ENCODE data around the gene LPP. TPM values are rescaled to one million over a fixed set of nuclear protein-coding genes. Genes with fewer than 3 reads are reported as not detected.

The LPP gene
- total and polyA plus RNA-seq, 2 of the 13 experiments (the other 11 are each of a cell fraction or from before 2014, with no cell fraction given), result 19.2 to 29.9 TPM

DNA sequence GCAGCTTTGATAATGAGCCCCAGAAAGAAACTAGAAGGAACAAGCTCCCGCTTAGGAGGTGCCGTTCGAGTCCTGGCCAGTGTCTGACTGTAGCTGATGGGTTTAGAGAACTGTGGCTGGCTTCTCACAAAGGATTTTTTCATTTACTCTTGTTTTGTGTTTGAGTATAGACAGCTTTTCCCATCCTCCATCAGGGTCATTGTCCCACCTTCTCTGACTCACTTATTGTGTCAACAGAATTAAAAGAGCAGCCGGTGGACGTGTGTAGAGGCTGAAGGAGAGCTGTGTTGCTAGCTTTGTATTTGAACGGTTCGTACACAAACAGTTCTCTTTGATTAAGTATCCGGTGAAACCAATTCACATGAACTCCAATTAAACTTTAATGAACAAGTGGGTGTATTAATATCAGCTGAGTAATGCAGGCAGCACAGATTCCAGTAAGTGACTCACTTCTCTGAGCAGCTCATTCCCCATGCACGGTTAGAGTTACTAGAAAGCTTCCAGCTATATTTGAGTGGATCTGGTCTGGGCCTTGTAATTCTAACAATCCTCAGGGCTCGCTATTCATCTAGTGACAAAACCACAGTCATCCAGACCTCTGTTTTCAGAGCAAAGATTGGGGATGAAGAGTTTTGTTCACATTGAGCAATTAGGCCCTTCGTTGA, 141.0 kb downstream of the LPP start (continued):
- TF ChIP-seq, protein P1, sequence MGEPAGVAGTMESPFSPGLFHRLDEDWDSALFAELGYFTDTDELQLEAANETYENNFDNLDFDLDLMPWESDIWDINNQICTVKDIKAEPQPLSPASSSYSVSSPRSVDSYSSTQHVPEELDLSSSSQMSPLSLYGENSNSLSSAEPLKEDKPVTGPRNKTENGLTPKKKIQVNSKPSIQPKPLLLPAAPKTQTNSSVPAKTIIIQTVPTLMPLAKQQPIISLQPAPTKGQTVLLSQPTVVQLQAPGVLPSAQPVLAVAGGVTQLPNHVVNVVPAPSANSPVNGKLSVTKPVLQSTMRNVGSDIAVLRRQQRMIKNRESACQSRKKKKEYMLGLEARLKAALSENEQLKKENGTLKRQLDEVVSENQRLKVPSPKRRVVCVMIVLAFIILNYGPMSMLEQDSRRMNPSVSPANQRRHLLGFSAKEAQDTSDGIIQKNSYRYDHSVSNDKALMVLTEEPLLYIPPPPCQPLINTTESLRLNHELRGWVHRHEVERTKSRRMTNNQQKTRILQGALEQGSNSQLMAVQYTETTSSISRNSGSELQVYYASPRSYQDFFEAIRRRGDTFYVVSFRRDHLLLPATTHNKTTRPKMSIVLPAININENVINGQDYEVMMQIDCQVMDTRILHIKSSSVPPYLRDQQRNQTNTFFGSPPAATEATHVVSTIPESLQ (CRISPR knock-in tag; conservative IDR thresholded peaks at IDR 0.05), result no peak; the same call in 1 of the 2 replicates
- TF ChIP-seq, protein P2, sequence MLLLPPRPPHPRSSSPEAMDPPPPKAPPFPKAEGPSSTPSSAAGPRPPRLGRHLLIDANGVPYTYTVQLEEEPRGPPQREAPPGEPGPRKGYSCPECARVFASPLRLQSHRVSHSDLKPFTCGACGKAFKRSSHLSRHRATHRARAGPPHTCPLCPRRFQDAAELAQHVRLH (CRISPR knock-in tag; IDR thresholded peaks at IDR 0.05; ENCODE audit: borderline replicate concordance, low read depth), result peak; percentile 73
- peak; percentile 40; the same call in 1 of the 2 replicates for TF ChIP-seq CEBPB (IDR thresholded peaks at IDR 0.05; ENCODE audit: borderline replicate concordance, low read depth, low read length)
- TF ChIP-seq, protein P3, sequence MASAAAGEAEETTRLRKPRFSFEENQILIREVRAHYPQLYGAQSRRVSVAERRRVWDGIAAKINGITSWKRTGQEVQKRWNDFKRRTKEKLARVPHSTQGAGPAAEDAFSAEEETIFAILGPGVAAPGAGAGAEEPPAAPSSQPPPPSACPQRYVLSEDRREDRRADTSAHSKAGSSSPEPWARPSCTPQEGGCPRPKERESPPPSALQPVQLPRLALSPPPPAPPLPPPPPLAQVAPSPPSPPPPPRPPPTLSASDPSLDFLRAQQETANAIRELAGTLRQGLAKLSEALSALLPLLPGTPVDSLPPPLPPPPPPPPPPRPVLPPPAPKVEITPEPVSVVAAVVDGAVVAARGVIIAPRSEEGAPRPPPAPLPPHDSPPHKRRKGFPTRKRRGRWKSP (CRISPR knock-in tag; IDR thresholded peaks at IDR 0.05), result peak; percentile 50; the same call in 1 of the 2 replicates
- TF ChIP-seq, protein P4, sequence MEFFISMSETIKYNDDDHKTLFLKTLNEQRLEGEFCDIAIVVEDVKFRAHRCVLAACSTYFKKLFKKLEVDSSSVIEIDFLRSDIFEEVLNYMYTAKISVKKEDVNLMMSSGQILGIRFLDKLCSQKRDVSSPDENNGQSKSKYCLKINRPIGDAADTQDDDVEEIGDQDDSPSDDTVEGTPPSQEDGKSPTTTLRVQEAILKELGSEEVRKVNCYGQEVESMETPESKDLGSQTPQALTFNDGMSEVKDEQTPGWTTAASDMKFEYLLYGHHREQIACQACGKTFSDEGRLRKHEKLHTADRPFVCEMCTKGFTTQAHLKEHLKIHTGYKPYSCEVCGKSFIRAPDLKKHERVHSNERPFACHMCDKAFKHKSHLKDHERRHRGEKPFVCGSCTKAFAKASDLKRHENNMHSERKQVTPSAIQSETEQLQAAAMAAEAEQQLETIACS (CRISPR knock-in tag; IDR thresholded peaks at IDR 0.05), result no peak
- TF ChIP-seq KLF15 (CRISPR knock-in tag; IDR thresholded peaks at IDR 0.05; ENCODE audit: borderline replicate concordance), result no peak
- no peak for TF ChIP-seq HNRNPUL1 (IDR thresholded peaks at IDR 0.05; ENCODE audit: low read depth, low read length)
- no peak for TF ChIP-seq GPN1 (CRISPR knock-in tag; IDR thresholded peaks at IDR 0.05; ENCODE audit: borderline replicate concordance)
- peak; percentile 91; the same call in 1 of the 2 replicates for TF ChIP-seq ZNF749 (CRISPR knock-in tag; IDR thresholded peaks at IDR 0.05; ENCODE audit: borderline replicate concordance)
- TF ChIP-seq, protein P5, sequence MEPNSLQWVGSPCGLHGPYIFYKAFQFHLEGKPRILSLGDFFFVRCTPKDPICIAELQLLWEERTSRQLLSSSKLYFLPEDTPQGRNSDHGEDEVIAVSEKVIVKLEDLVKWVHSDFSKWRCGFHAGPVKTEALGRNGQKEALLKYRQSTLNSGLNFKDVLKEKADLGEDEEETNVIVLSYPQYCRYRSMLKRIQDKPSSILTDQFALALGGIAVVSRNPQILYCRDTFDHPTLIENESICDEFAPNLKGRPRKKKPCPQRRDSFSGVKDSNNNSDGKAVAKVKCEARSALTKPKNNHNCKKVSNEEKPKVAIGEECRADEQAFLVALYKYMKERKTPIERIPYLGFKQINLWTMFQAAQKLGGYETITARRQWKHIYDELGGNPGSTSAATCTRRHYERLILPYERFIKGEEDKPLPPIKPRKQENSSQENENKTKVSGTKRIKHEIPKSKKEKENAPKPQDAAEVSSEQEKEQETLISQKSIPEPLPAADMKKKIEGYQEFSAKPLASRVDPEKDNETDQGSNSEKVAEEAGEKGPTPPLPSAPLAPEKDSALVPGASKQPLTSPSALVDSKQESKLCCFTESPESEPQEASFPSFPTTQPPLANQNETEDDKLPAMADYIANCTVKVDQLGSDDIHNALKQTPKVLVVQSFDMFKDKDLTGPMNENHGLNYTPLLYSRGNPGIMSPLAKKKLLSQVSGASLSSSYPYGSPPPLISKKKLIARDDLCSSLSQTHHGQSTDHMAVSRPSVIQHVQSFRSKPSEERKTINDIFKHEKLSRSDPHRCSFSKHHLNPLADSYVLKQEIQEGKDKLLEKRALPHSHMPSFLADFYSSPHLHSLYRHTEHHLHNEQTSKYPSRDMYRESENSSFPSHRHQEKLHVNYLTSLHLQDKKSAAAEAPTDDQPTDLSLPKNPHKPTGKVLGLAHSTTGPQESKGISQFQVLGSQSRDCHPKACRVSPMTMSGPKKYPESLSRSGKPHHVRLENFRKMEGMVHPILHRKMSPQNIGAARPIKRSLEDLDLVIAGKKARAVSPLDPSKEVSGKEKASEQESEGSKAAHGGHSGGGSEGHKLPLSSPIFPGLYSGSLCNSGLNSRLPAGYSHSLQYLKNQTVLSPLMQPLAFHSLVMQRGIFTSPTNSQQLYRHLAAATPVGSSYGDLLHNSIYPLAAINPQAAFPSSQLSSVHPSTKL (CRISPR knock-in tag; IDR thresholded peaks at IDR 0.05), result peak; percentile 98
- peak; percentile 93 for TF ChIP-seq HDAC1 (CRISPR knock-in tag; IDR thresholded peaks at IDR 0.05)
- TF ChIP-seq POLR2AphosphoS5 (IDR thresholded peaks at IDR 0.05; ENCODE audit: low read depth, low read length), result 0 out of 2 replicates have a peak, but pooled peaks have one; percentile 24
- no peak for TF ChIP-seq ZNF326 (CRISPR knock-in tag; IDR thresholded peaks at IDR 0.05; ENCODE audit: borderline replicate concordance)
- no peak for TF ChIP-seq NFE2L2 (IDR thresholded peaks at IDR 0.05; ENCODE audit: low read length)
- peak; percentile 85 for TF ChIP-seq ZMYM4 (CRISPR knock-in tag; IDR thresholded peaks at IDR 0.05)
- TF ChIP-seq MTF1 (CRISPR knock-in tag; IDR thresholded peaks at IDR 0.05), result peak; percentile 77; the same call in 1 of the 2 replicates
- peak; percentile 62 for TF ChIP-seq ZNF232 (CRISPR knock-in tag; IDR thresholded peaks at IDR 0.05; ENCODE audit: borderline replicate concordance)
- no peak for TF ChIP-seq ZBTB7A (CRISPR knock-in tag; IDR thresholded peaks at IDR 0.05)
- TF ChIP-seq POLR2G (IDR thresholded peaks at IDR 0.05; ENCODE audit: low read depth, low read length), result peak; percentile 80
